Frontal cortex (tissue), 4 donors: Measurements from ENCODE around the gene SBF1. TPM values are rescaled to one million over a fixed set of nuclear protein-coding genes. Genes with fewer than 3 reads are reported as not detected.
"Not testable (repeated sequence)": the region's sequence is repeated elsewhere in the genome, so short reads cannot be mapped to it uniquely, and the experiment has no call there.

Source experiments
- DNase-seq, 2 donors: peaks; one replicate each; pipeline ENCODE4 v3.0.0; 2012; ENCODE audit warnings: low spot score in 2 of 2
- FAIRE-seq: peaks from 2 replicates; lab custom pipeline; 2012; peaks lifted over from hg19 to GRCh38; lab: Jason Lieb, UNC
- total RNA-seq: library from RNA; depleted of rRNA; stranded (reverse); fragments of >200 nt; gene quantifications from one replicate; pipeline ENCODE4 v1.2.3, GENCODE V29; 2014
- donor health status: control.
- donor health status: control.
- donor health status: control.

SBF1 gene
- total RNA-seq, 1 donor from 2014 or later: 89.3 TPM

DNA sequence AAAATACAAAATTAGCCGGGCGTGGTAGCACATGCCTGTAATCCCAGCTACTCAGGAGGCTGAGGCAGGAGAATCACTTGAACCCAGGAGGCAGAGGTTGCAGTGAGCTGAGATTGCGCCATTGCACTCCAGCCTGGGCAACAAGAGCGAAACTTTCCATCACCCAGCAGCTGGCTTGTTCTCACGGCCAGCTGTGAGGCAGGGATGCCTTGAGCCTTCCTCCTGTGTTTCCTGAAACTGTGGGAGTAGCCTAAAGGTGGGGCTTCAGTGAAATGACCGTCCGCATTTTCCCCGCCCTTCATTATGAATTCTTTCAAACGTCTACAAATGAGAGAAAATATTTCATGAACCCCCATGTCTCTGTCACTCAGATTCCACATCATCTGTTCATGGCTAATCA, 65.9 kb downstream of the SBF1 start:
- not testable (repeated sequence) for FAIRE-seq, DNase-seq

DNA sequence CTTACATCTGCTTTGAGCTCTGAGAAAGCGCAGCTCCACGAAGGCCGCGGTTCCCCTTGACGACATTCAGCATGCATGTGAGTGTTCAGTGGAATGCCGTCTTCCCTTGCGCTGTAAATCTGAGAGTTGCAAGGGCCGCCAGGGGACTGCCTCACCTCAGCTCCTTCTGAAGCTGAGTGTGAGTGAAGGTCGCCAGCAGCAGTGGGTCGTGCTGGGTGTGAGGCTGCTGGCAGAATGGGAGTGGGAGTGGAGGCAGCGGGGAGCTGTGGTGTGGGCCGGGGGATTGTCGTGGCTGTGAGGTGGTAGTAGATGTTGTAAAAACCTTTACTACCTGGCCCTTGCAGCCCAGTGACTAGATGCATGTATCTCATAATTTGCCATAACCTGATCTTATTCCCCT, 66.5 kb downstream of the SBF1 start:
- FAIRE-seq (no peak), DNase-seq (no peak)

DNA sequence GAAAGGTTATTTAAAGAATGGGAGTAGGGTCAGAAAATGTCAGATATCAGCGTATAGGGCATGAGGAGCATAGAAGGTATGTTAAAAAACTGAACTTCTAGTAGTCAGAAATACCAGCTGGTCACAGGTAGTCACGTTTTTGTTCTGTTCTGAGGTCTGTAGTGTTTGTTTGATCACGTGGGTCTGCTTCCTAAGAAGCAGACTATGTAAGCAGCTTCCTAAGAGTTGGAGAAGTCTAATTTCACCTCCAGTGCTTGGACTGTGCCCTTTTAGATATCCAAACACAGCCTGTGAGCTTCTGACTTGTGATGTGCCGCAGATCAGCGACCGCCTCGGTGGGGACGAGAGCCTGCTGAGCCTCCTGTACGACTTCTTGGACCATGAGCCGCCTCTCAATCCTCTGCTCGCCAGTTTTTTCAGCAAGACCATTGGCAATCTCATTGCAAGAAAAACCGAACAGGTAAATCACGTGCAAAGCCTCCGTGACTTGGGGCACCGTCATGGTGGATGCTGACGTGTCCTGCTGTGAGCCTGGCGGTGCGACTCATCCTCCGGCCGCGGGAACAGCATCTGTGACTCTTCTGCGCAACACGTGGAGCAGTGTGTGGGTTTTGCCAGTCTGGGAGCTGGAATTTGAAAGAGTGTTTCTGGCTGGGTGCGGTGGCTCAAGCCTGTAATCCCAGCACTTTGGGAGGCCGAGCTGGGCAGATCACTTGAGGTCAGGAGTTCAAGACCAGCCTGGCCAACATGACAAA, 68.2 kb downstream of the SBF1 start:
- DNase-seq (no peak), FAIRE-seq (no peak)

DNA sequence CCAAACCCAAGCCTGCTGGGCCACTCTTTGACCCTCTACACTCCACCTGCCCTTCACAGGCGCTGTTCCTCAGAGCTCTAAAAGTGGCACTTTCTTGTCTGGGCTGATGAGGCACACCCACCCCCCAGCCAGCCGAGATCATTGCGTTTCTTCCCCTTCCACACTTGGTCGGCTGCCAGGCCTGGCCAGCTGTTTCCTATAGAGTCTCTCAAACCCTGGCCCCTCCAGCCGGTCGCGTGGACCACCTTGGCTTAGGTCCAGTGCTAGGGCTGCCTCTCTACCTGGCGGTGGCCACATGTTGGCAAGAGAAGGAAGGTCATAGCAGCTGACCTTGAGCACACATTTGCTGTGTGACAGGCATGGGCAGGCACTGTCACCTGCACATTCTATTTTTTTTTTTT, 71.1 kb downstream of the SBF1 start:
- no peak for FAIRE-seq
- DNase-seq: no peak

DNA sequence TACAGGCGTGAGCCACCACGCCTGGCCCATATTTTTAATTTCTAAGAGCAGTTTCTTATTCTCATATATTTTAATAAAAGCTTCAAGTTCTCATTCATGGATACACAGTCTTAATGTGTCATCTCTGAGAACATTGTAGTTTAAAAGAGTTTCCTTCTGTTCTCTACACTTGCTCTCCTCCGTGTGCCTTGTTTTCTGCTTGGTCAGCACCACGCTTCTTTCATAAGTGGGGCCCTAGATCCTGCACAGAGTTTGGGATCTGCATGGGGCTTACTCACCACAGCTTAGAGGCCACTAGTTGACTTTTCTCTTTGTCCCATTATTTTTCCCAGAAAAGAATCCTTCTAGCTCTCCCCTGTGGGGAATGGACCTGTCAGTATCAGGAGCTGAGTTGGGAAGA, 72.9 kb downstream of the SBF1 start:
- DNase-seq (no peak), FAIRE-seq (no peak)

DNA sequence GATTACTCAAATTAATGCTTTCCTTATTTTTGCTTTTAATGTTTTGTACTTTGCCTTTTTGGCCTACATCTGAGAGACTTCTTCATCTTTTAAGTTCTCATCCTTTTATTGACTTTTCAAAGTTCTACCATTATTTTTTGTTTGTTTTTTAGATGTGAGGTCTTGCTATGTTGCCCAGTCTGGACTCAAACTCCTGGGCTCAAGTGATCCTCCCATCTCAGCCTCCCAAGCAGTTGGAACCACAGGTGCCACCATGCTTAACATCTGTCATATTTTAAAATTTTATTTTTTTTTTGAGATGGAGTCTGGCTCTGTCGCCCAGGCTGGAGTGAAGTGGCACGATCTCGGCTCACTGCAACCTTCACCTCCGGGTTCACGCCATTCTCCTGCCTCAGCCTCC, 73.9 kb downstream of the SBF1 start:
- no peak for FAIRE-seq

DNA sequence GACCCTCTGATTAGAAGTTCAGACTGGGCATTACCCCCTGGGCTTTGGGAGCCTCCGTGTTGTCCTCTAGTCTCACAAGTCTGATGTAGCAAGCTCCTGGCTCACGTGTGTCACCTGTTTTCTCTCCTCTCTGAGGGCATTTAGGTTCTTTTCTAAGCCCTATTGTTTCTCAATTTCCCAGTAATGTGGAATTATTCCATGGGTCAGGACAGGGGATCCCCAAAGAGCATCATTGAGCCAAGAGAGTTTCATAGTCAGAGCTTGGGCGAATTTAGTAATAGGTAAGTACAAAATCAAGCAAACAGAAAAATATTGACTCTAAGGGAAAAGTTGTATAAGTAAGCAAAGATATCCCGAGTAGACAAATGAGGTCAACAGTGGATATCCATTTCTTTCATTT, 74.4 kb downstream of the SBF1 start:
- DNase-seq (no peak), FAIRE-seq (no peak)

More for the DNA sequence above, 73.9 kb downstream of the SBF1 start:
- DNase-seq: no peak

DNA sequence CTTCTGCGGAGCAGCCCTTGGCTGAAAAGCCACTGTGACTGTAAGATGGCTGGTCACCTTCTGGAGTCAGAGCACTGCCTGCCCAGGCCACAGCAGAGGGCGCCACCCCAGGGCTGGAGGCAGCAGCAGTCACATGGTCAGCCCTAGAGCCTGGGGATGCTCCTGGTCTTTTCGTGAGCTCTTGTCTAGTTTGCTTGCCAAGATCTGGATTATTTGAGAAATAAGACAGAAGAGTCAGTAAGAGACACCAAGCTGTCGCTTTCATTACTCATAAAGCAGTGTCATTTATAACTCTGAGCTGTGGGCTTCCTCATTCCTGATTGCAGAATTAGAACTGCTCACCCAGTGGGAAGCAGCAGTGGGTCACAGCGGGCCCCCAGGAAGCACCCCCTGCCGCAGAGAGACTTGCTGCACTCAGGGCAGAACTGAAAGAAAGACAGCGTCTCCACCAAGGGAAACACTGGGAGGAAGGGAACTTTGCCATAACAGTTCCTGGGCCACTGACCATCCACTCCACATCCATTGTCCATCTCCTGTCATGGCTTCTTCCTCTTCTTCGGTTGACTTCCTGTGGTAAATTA, 75.0 kb downstream of the SBF1 start:
- FAIRE-seq: no peak
- DNase-seq: peak in 1 of 2 donors; percentile 57

DNA sequence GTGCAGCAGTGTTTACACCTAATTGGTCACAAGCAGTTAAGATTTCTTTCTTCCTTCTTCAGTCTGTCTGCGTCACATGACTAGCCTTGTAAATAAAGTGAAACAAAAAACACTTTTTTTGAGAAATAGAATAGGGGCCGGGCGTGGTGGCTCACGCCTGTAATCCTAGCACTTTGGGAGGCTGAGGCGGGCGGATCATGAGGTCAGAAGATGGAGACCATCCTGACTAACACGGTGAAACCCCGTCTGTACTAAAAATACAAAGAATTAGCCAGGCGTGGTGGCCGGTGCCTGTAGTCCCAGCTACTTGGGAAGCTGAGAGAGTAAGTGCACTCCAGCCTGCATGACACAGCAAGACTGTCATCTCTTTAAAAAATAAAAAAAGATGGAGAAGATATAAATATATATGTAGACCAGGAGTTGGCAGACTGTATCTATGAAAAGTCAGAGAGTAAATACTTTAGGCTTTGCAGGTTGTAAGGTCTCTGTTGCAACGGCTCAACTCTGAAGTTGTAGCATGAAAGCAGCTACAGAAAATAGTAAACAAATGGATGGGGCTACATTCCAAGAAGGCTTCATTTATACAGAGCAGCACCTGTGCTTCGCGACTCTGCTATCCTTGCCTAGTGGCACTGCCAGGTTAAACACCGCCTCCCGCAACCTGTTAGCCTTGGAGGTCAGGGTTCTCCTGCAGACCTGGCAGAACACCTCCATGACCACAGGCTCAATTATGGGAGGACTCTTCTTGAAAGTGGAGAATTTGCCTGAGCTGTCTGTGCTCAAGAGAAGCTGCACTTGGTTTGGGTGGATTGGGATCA, 75.8 kb downstream of the SBF1 start:
- FAIRE-seq (no peak), DNase-seq (no peak)

DNA sequence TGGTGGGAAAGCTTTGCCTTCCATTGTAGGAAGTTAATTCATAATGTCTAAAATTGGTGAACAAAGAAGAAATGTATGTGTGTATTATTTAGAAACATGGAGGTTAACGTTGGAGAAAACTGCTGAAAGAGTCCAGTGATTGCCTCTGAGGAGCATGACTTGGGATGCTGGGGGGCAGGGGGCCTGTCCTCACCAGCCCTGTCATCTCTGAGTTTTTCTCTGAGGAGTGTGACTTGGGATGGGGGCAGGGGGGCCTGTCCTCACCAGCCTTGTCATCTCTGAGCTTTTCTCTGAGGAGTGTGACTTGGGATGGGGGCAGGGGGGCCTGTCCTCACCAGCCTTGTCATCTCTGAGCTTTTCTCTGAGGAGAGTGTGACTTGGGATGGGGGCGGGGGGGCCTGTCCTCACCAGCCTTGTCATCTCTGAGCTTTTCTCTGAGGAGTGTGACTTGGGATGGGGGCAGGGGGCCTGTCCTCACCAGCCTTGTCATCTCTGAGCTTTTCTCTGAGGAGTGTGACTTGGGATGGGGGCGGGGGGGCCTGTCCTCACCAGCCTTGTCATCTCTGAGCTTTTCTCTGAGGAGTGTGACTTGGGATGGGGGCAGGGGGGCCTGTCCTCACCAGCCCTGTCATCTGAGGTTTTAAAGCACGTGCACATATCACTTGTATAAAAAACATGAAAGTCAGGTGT, 77.3 kb downstream of the SBF1 start:
- not testable (repeated sequence) for DNase-seq, FAIRE-seq

DNA sequence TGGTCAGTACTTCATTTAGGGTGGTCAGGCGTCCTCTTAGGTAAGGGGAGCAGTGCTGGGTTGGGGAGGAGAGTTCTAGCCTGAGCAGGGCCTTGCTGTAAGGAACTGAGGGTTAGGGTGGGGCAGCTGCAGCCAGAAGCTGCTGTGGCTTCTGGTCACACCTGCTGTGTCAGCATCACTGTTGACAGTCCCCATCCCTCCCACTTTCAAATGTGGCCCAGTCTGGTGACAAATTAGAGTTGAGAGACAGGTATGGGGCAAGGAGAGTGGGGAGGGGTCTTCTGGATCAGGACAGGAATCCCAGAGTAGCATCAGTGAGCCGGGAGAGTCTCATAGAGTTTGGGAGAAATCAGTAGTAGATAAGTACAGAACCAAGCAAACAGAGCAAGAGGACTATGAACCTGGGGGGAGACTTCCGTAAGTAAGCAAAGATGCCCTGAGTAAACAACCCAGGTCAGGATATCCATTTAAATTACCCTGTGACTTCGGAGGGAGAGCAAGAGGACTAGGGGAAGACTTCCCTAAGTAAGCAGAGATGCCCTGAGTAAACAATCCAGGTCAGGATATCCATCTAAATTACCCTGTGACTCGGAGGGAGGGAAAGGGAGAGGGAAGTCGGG, 78.0 kb downstream of the SBF1 start:
- DNase-seq (no peak), FAIRE-seq (no peak)

Other genes with a start within 250 kb of the SBF1 start
- gene TUBGCP6, start 230.0 kb downstream of the SBF1 start, total RNA-seq: 29.3 TPM
- gene HDAC10, start 223.8 kb downstream of the SBF1 start, total RNA-seq: 16.7 TPM
- gene MAPK12, start 213.4 kb downstream of the SBF1 start, total RNA-seq: 11.4 TPM
- gene MAPK11, start 204.7 kb downstream of the SBF1 start, total RNA-seq: 16.3 TPM
- 44.4 TPM for gene PLXNB2, start 167.4 kb downstream of the SBF1 start, total RNA-seq
- gene DENND6B, start 148.0 kb downstream of the SBF1 start, total RNA-seq: 19.6 TPM
- 62.4 TPM for gene PPP6R2, start 131.7 kb downstream of the SBF1 start, total RNA-seq
- not detected for gene ADM2, start 6.5 kb upstream of the SBF1 start, total RNA-seq
- gene MIOX, start 11.8 kb upstream of the SBF1 start, total RNA-seq: not detected
- gene LMF2, start 32.7 kb upstream of the SBF1 start, total RNA-seq: 11.8 TPM
- 42.4 TPM for gene NCAPH2, start 33.2 kb upstream of the SBF1 start, total RNA-seq
- gene SCO2, start 50.6 kb upstream of the SBF1 start, total RNA-seq: 0.82 TPM
- 1.6 TPM for gene TYMP, start 55.0 kb upstream of the SBF1 start, total RNA-seq
- gene KLHDC7B, start 70.9 kb upstream of the SBF1 start, total RNA-seq: not detected
- gene SYCE3, start 87.9 kb upstream of the SBF1 start, total RNA-seq: not detected
- 5.7 TPM for gene CPT1B, start 103.4 kb upstream of the SBF1 start, total RNA-seq
- gene CHKB, start 107.8 kb upstream of the SBF1 start, total RNA-seq: 28.1 TPM
- 60.3 TPM for gene MAPK8IP2, start 125.8 kb upstream of the SBF1 start, total RNA-seq
- gene ARSA, start 153.1 kb upstream of the SBF1 start, total RNA-seq: 4.5 TPM
- 4.1 TPM for gene SHANK3, start 197.8 kb upstream of the SBF1 start, total RNA-seq